ENCODE measurements around the gene STAT5B.

The STAT5B gene

GRCh38 chr17:42203354-42203753, 72.8 kb downstream of the STAT5B start:
- Histone ChIP-seq H3K36me3 (ENCODE audit: control insufficient read depth, insufficient read depth, low read length) (peaks cover 67% of the 10 kb centered on the region), H3K4me1 (ENCODE audit: control insufficient read depth, insufficient read depth, low read length, poor library complexity, severe bottlenecking) (no peaks in the 10 kb centered on the region), H3K4me3 (ENCODE audit: extremely low read depth, insufficient read depth, low read length, poor library complexity, severe bottlenecking) (no peak overlapping the region), H3K9me3 (ENCODE audit: control insufficient read depth, low read length) (no peaks in the 10 kb centered on the region), H3K27ac (ENCODE audit: low read depth, low read length, severe bottlenecking) (no peak overlapping the region)
- 86 to 100% methylated on average over 1 to 2 of the region's 2 CpGs for WGBS, 2 experiments (ENCODE audit: insufficient coverage in 2 of 2)

GRCh38 chr17:42202696-42203095, 73.5 kb downstream of the STAT5B start:
- Histone ChIP-seq H3K27ac (ENCODE audit: low read depth, low read length, severe bottlenecking) (no peak overlapping the region), H3K4me3 (ENCODE audit: extremely low read depth, insufficient read depth, low read length, poor library complexity, severe bottlenecking) (no peak overlapping the region), H3K36me3 (ENCODE audit: control insufficient read depth, insufficient read depth, low read length) (peaks cover 63% of the 10 kb centered on the region), H3K9me3 (ENCODE audit: control insufficient read depth, low read length) (no peaks in the 10 kb centered on the region), H3K4me1 (ENCODE audit: control insufficient read depth, insufficient read depth, low read length, poor library complexity, severe bottlenecking) (no peaks in the 10 kb centered on the region)
- WGBS, 2 experiments (ENCODE audit: insufficient coverage in 2 of 2): 96% methylated on average over 4 of the region's 5 CpGs; no CpG with 5 or more reads in 1 of the 2 experiments

DNA sequence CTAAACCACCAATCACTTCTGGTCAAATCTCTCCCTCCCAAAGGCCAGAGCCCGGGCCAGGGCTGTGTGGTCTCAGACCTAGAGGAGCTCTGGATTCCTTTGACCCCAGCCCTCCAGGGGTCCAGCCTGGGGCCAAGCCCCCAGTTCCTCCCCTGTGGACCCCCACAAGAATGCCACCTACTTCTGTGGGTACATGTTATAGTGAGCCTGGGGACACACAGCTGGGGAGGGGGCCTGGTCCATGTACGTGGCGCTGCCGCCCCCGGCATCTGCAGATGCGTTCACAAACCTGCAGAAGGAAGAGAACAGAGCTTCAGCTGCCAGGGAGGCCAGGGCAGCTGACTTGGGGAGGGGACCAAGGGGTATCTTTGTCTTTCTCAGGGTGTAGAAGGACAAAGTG, 74.0 kb downstream of the STAT5B start:
- WGBS, 2 experiments (ENCODE audit: insufficient coverage in 2 of 2): 98 to 100% methylated on average over 5 to 6 of the region's 6 CpGs
- no peak overlapping the region for H3K27ac ChIP-seq (ENCODE audit: low read depth, low read length, severe bottlenecking)
- H3K9me3 ChIP-seq (ENCODE audit: control insufficient read depth, low read length): no peaks in the 10 kb centered on the region
- peaks cover 57% of the 10 kb centered on the region for H3K36me3 ChIP-seq (ENCODE audit: control insufficient read depth, insufficient read depth, low read length)
- H3K4me3 ChIP-seq (ENCODE audit: extremely low read depth, insufficient read depth, low read length, poor library complexity, severe bottlenecking): no peak overlapping the region
- no peaks in the 10 kb centered on the region for H3K4me1 ChIP-seq (ENCODE audit: control insufficient read depth, insufficient read depth, low read length, poor library complexity, severe bottlenecking)

DNA sequence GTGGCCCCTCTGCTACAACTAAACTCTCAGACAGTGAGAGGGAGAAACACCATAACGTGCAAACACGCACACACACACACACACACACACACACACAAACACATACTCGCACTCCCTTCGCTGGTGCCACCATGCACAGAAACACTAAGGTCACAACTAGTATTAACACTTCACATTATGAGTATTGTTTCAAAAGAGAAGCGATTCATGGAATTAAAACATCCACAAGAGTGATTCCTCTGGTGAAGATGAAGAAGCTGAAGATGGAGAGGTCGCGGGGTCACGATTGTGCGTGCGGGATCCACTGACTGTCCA, 74.8 kb downstream of the STAT5B start:
- Histone ChIP-seq H3K27ac (ENCODE audit: low read depth, low read length, severe bottlenecking) (no peak overlapping the region), H3K4me1 (ENCODE audit: control insufficient read depth, insufficient read depth, low read length, poor library complexity, severe bottlenecking) (no peaks in the 10 kb centered on the region), H3K9me3 (ENCODE audit: control insufficient read depth, low read length) (no peaks in the 10 kb centered on the region), H3K4me3 (ENCODE audit: extremely low read depth, insufficient read depth, low read length, poor library complexity, severe bottlenecking) (no peak overlapping the region), H3K36me3 (ENCODE audit: control insufficient read depth, insufficient read depth, low read length) (peaks cover 50% of the 10 kb centered on the region)
- WGBS, 2 experiments (ENCODE audit: insufficient coverage in 2 of 2): 92 to 97% methylated on average over 5 to 7 of the region's 10 CpGs

- H3K4me3 ChIP-seq (ENCODE audit: extremely low read depth, insufficient read depth, low read length, poor library complexity, severe bottlenecking): no peak overlapping the region
- 90 to 94% methylated on average over 7 to 10 of the region's 14 CpGs for WGBS, 2 experiments (ENCODE audit: insufficient coverage in 2 of 2)
- no peak overlapping the region for H3K27ac ChIP-seq (ENCODE audit: low read depth, low read length, severe bottlenecking)
- no peaks in the 10 kb centered on the region for H3K4me1 ChIP-seq (ENCODE audit: control insufficient read depth, insufficient read depth, low read length, poor library complexity, severe bottlenecking)
- H3K9me3 ChIP-seq (ENCODE audit: control insufficient read depth, low read length): no peaks in the 10 kb centered on the region
- peaks cover 45% of the 10 kb centered on the region for H3K36me3 ChIP-seq (ENCODE audit: control insufficient read depth, insufficient read depth, low read length)
Measured at GRCh38 chr17:42200706-42201457, 75.3 kb downstream of the STAT5B start.

- Histone ChIP-seq H3K27ac (ENCODE audit: low read depth, low read length, severe bottlenecking) (no peak overlapping the region), H3K4me3 (ENCODE audit: extremely low read depth, insufficient read depth, low read length, poor library complexity, severe bottlenecking) (no peak overlapping the region), H3K4me1 (ENCODE audit: control insufficient read depth, insufficient read depth, low read length, poor library complexity, severe bottlenecking) (no peaks in the 10 kb centered on the region), H3K36me3 (ENCODE audit: control insufficient read depth, insufficient read depth, low read length) (peaks cover 34% of the 10 kb centered on the region), H3K9me3 (ENCODE audit: control insufficient read depth, low read length) (no peaks in the 10 kb centered on the region)
- WGBS, 2 experiments (ENCODE audit: insufficient coverage in 2 of 2): 87 to 100% methylated on average over 3 to 4 of the region's 12 CpGs
Measured at GRCh38 chr17:42199416-42200011, 76.7 kb downstream of the STAT5B start.

DNA sequence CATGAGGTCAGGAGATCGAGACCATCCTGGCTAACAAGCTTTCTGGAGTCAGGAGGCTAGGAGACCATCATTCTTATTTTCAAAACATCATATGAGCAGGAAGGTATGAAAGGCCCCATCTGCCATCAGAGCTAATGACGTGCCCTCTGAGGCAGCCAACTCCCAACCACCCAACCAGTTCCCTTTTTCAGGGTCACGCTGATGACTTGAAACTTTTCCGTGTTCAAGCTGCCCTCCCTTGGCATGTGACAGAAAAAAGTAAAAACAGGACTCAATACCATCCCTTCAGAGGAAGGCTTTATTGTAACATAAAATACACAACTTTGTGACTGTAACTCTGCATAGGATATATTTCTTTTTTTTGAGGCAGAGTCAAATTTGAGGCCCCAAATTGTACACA, 77.3 kb downstream of the STAT5B start:
- 89 to 94% methylated on average over 1 to 2 of the region's 4 CpGs for WGBS, 2 experiments (ENCODE audit: insufficient coverage in 2 of 2)
- Histone ChIP-seq H3K4me1 (ENCODE audit: control insufficient read depth, insufficient read depth, low read length, poor library complexity, severe bottlenecking) (no peaks in the 10 kb centered on the region), H3K27ac (ENCODE audit: low read depth, low read length, severe bottlenecking) (no peak overlapping the region), H3K36me3 (ENCODE audit: control insufficient read depth, insufficient read depth, low read length) (peaks cover 28% of the 10 kb centered on the region), H3K4me3 (ENCODE audit: extremely low read depth, insufficient read depth, low read length, poor library complexity, severe bottlenecking) (no peak overlapping the region), H3K9me3 (ENCODE audit: control insufficient read depth, low read length) (no peaks in the 10 kb centered on the region)

DNA sequence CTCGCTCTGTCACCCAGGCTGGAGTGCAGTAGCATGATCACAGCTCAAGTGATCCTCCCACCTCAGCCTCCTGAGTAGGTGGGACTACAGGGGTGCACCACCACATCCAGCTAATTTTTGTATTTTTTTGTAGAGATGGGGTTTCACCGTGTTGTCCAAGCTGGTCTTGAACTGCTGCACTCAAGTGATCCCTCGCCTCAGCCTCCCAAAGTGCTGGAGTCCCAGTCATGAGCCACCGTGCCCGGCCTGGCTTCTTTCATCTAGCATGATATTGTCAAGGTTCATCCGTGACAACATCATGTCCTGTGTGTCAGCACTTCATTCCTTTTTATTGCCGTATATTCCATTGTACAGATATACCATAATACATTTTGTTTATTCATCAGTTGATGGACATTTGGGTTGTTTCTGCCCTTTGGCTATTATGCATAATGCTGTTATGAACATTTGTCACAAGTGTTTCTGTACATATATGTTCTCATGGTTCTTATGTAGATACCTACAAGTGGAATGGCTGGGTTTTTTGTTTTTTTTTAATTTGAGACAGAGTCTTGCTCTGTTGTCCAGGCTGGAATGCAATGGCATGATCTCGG, 78.5 kb downstream of the STAT5B start:
- Histone ChIP-seq H3K4me3 (ENCODE audit: extremely low read depth, insufficient read depth, low read length, poor library complexity, severe bottlenecking) (no peak overlapping the region), H3K27ac (ENCODE audit: low read depth, low read length, severe bottlenecking) (no peak overlapping the region), H3K9me3 (ENCODE audit: control insufficient read depth, low read length) (no peaks in the 10 kb centered on the region), H3K36me3 (ENCODE audit: control insufficient read depth, insufficient read depth, low read length) (peaks cover 19% of the 10 kb centered on the region), H3K4me1 (ENCODE audit: control insufficient read depth, insufficient read depth, low read length, poor library complexity, severe bottlenecking) (no peaks in the 10 kb centered on the region)
- WGBS, 2 experiments (ENCODE audit: insufficient coverage in 2 of 2): 91 to 94% methylated on average over 3 to 5 of the region's 8 CpGs

GRCh38 chr17:42193969-42194899, 82.0 kb downstream of the STAT5B start, which contains the start of gene GHDC:
TSS of gene GHDC (minus strand) at chr17:42194494. CDS start at chr17:42193581, 913 bp downstream.
- 57 to 69% methylated on average over 16 to 20 of the region's 24 CpGs for WGBS, 2 experiments (ENCODE audit: insufficient coverage in 2 of 2)
- Histone ChIP-seq H3K4me3 (ENCODE audit: extremely low read depth, insufficient read depth, low read length, poor library complexity, severe bottlenecking) (peak within 1 kb of the TSS; percentile 32), H3K27ac (ENCODE audit: low read depth, low read length, severe bottlenecking) (no peak within 1 kb of the TSS), H3K4me1 (ENCODE audit: control insufficient read depth, insufficient read depth, low read length, poor library complexity, severe bottlenecking) (no peaks in the 10 kb centered on the region), H3K36me3 (ENCODE audit: control insufficient read depth, insufficient read depth, low read length) (no peaks in the 10 kb centered on the region), H3K9me3 (ENCODE audit: control insufficient read depth, low read length) (no peaks in the 10 kb centered on the region)

GRCh38 chr17:42193216-42193968, 82.8 kb downstream of the STAT5B start:
- Histone ChIP-seq H3K4me3 (ENCODE audit: extremely low read depth, insufficient read depth, low read length, poor library complexity, severe bottlenecking) (no peak overlapping the region), H3K27ac (ENCODE audit: low read depth, low read length, severe bottlenecking) (no peak overlapping the region), H3K9me3 (ENCODE audit: control insufficient read depth, low read length) (no peaks in the 10 kb centered on the region), H3K4me1 (ENCODE audit: control insufficient read depth, insufficient read depth, low read length, poor library complexity, severe bottlenecking) (no peaks in the 10 kb centered on the region), H3K36me3 (ENCODE audit: control insufficient read depth, insufficient read depth, low read length) (no peaks in the 10 kb centered on the region)
- 84% methylated on average over 9 to 10 of the region's 12 CpGs for WGBS, 2 experiments (ENCODE audit: insufficient coverage in 2 of 2)

Measured in mesodermal cell (in vitro differentiated cells).